ENCODE measurements around the gene SPOCK2. TPM values are rescaled to one million over a fixed set of nuclear protein-coding genes. Genes with fewer than 3 reads are reported as not detected.
A peak's percentile ranks its signal among the peaks of the same experiment; 100 is the strongest.

SPOCK2 gene
- total RNA-seq, 1 donor = under 0.01 TPM

- no peak overlapping the region for H3K4me3 ChIP-seq (ENCODE audit: low read depth, low read length)
- TF ChIP-seq CTCF (IDR thresholded peaks at IDR 0.05; ENCODE audit: insufficient read depth, low read depth, low read length) = no peak
- no peak for DNase-seq (ENCODE audit: low read depth)
Measured at GRCh38 chr10:72050873-72051272, 37.5 kb downstream of the SPOCK2 start.

- no peak for TF ChIP-seq CTCF (IDR thresholded peaks at IDR 0.05; ENCODE audit: insufficient read depth, low read depth, low read length)
- DNase-seq (ENCODE audit: low read depth) = no peak
Measured at GRCh38 chr10:72049969-72050781, 38.2 kb downstream of the SPOCK2 start.

GRCh38 chr10:72049472-72049871, 38.9 kb downstream of the SPOCK2 start:
- H3K4me3 ChIP-seq (ENCODE audit: low read depth, low read length) = no peak overlapping the region
- no peak for DNase-seq (ENCODE audit: low read depth)
- TF ChIP-seq CTCF (IDR thresholded peaks at IDR 0.05; ENCODE audit: insufficient read depth, low read depth, low read length) = no peak

More at GRCh38 chr10:72049969-72050781, 38.2 kb downstream of the SPOCK2 start:
- H3K4me3 ChIP-seq (ENCODE audit: low read depth, low read length) = no peak overlapping the region

GRCh38 chr10:72048450-72049124, 39.8 kb downstream of the SPOCK2 start:
- DNase-seq (ENCODE audit: low read depth) = peak; percentile 93
- H3K4me3 ChIP-seq (ENCODE audit: low read depth, low read length) = no peak overlapping the region
- peak; percentile 99 for TF ChIP-seq CTCF (IDR thresholded peaks at IDR 0.05; ENCODE audit: insufficient read depth, low read depth, low read length)

- DNase-seq (ENCODE audit: low read depth) = peak; percentile 93
- H3K4me3 ChIP-seq (ENCODE audit: low read depth, low read length) = no peak overlapping the region
- TF ChIP-seq CTCF (IDR thresholded peaks at IDR 0.05; ENCODE audit: insufficient read depth, low read depth, low read length) = no peak
Measured at GRCh38 chr10:72045586-72045985, 42.8 kb downstream of the SPOCK2 start.

- TF ChIP-seq CTCF (IDR thresholded peaks at IDR 0.05; ENCODE audit: insufficient read depth, low read depth, low read length) = peak; percentile 43
- DNase-seq (ENCODE audit: low read depth) = peak; percentile 41
- H3K4me3 ChIP-seq (ENCODE audit: low read depth, low read length) = no peak overlapping the region
Measured at GRCh38 chr10:72044417-72045041, 43.8 kb downstream of the SPOCK2 start.
